DND-41 (cell line): Measurements from ENCODE around the gene THNSL1.

Experiments used
- ATAC-seq: fragments of 200-7000 bp; cut with Tn5 transposase; 3 replicates; pipeline ENCODE4 v1.9.1; 2021; ENCODE audit warnings: low read depth; ENCODE audit not compliant: insufficient read depth
- DNase-seq: peaks from one replicate; pipeline ENCODE4 v3.0.0-alpha.2; 2020
- H2AFZ ChIP-seq: 2 replicates; pipeline ENCODE4 v1.6.0; 2012; ENCODE audit warnings: low read depth, low read length
- H3K27ac ChIP-seq: 2 replicates; pipeline ENCODE4 v1.5.1; 2012; ENCODE audit warnings: low read length, inconsistent platforms
- H3K27me3 ChIP-seq: fragments of 200-600 bp; sonication (generic); 2 replicates; pipeline ENCODE4 v1.6.0; 2012; ENCODE audit warnings: low read length, mild to moderate bottlenecking, inconsistent platforms; ENCODE audit not compliant: insufficient read depth, poor library complexity
- H3K36me3 ChIP-seq: 2 replicates; pipeline ENCODE4 v1.5.1; 2012; ENCODE audit warnings: low read length, inconsistent platforms; ENCODE audit not compliant: insufficient read depth
- H3K4me1 ChIP-seq: 2 replicates; pipeline ENCODE4 v1.5.1; 2012; ENCODE audit warnings: mild to moderate bottlenecking, low read length; ENCODE audit not compliant: insufficient read depth
- H3K4me2 ChIP-seq: 2 replicates; pipeline ENCODE4 v1.6.0; 2012; ENCODE audit warnings: mild to moderate bottlenecking, moderate library complexity, low read length, inconsistent platforms; ENCODE audit not compliant: insufficient read depth
- H3K4me3 ChIP-seq, 2 experiments: fragments of 200-600 bp in 1 of 2; shearing (Covaris generic) in 1 of 2; 2 replicates each; pipeline ENCODE4 v1.5.1; 2012 to 2016; ENCODE audit warnings: inconsistent platforms in 2 of 2, low read length in 2 of 2, mild to moderate bottlenecking in 2 of 2, low read depth in 1 of 2, moderate library complexity in 1 of 2
- H3K79me2 ChIP-seq: 2 replicates; pipeline ENCODE4 v1.6.0; 2012; ENCODE audit warnings: low read length, inconsistent platforms; ENCODE audit not compliant: insufficient read depth
- H3K9ac ChIP-seq: 2 replicates; pipeline ENCODE4 v1.6.0; 2012; ENCODE audit warnings: low read depth, mild to moderate bottlenecking, inconsistent platforms, low read length, moderate library complexity
- H3K9me3 ChIP-seq: 2 replicates; pipeline ENCODE4 v1.5.1; 2012; ENCODE audit warnings: low read length, moderate library complexity, mild to moderate bottlenecking, inconsistent platforms; ENCODE audit not compliant: insufficient read depth, severe bottlenecking
- H4K20me1 ChIP-seq: 2 replicates; pipeline ENCODE4 v1.6.0; 2012; ENCODE audit warnings: low read length; ENCODE audit not compliant: insufficient read depth
- EZH2 ChIP-seq: IDR thresholded peaks from 3 replicates; pipeline ENCODE4 v1.6.1; 2012; ENCODE audit warnings: borderline replicate concordance, low read depth, mild to moderate bottlenecking, moderate library complexity, low read length, inconsistent platforms; ENCODE audit not compliant: severe bottlenecking
- TF ChIP-seq, protein P1 (sequence below): IDR thresholded peaks from 2 replicates; pipeline ENCODE4 v1.5.1; 2012; ENCODE audit warnings: borderline replicate concordance, low read length, moderate library complexity, mild to moderate bottlenecking; ENCODE audit not compliant: poor library complexity, severe bottlenecking; ENCODE audit errors: extremely low read depth

The THNSL1 gene

DNA sequence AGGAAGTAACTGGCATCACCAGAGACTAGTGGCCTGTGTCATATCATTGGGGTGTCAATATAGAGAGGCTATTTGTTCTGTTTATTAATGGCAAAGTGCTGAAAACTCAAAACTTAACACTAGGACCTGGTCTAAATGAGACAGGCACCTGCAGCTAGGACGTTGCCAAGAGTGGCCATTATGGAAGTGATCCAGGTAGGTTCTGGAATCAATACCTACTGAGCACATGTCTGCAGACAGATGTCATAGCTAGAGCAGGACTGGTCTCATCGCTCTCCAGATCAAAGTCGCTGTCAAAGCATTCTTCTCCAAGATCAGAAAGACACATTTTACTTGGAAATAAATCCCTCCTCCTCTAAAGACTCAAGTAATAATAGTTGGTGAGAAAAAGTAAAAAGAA is 40.3 kb downstream of the THNSL1 start:
- no peaks in the 10 kb centered on the region for H3K27me3 ChIP-seq
- H4K20me1 ChIP-seq = no peaks in the 10 kb centered on the region
- TF ChIP-seq EZH2 = no peak
- TF ChIP-seq, protein P1, sequence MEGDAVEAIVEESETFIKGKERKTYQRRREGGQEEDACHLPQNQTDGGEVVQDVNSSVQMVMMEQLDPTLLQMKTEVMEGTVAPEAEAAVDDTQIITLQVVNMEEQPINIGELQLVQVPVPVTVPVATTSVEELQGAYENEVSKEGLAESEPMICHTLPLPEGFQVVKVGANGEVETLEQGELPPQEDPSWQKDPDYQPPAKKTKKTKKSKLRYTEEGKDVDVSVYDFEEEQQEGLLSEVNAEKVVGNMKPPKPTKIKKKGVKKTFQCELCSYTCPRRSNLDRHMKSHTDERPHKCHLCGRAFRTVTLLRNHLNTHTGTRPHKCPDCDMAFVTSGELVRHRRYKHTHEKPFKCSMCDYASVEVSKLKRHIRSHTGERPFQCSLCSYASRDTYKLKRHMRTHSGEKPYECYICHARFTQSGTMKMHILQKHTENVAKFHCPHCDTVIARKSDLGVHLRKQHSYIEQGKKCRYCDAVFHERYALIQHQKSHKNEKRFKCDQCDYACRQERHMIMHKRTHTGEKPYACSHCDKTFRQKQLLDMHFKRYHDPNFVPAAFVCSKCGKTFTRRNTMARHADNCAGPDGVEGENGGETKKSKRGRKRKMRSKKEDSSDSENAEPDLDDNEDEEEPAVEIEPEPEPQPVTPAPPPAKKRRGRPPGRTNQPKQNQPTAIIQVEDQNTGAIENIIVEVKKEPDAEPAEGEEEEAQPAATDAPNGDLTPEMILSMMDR = no peak
- H2AFZ ChIP-seq = no peak overlapping the region
- H3K4me2 ChIP-seq = no peak overlapping the region
- no peaks in the 10 kb centered on the region for H3K79me2 ChIP-seq
- DNase-seq (no peak), ATAC-seq (no peak)
- no peak overlapping the region for H3K9ac ChIP-seq
- no peak overlapping the region for H3K4me3 ChIP-seq
- no peaks in the 10 kb centered on the region for H3K36me3 ChIP-seq
- no peak overlapping the region for H3K27ac ChIP-seq
- no peaks in the 10 kb centered on the region for H3K9me3 ChIP-seq
- no peaks in the 10 kb centered on the region for H3K4me1 ChIP-seq

GRCh38 chr10:25057886-25058285 is 41.5 kb downstream of the THNSL1 start:
- Histone ChIP-seq H3K27ac (no peak overlapping the region), H3K4me1 (no peaks in the 10 kb centered on the region), H3K36me3 (no peaks in the 10 kb centered on the region), H3K9ac (no peak overlapping the region), H3K4me3 (no peak overlapping the region), H3K79me2 (no peaks in the 10 kb centered on the region), H2AFZ (no peak overlapping the region), H3K4me2 (no peak overlapping the region), H3K9me3 (no peaks in the 10 kb centered on the region), H4K20me1 (no peaks in the 10 kb centered on the region), H3K27me3 (no peaks in the 10 kb centered on the region)
- DNase-seq (no peak), ATAC-seq (no peak)
- TF ChIP-seq EZH2 = no peak
- TF ChIP-seq, protein P1 = no peak

DNA sequence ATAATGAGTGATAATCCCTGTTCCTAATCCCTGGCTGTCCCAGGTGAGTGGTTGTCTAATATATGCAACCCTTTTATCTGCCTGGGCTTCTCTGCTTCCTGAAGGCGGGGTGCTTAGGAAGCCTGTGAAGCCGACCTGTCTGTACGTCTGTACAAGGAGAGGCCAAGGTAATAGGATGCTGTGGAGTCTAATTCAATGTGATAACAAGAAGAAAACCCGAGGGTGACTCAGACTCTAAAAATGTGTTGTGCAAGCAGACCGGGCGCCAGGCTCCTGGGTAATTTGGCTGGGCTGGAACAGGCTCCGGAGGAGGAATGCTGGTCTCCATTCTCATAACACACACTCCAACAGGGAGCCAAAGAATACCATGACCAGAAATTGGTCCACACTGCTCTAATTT is 43.6 kb downstream of the THNSL1 start:
- TF ChIP-seq, protein P1 = no peak
- no peak overlapping the region for H3K4me3 ChIP-seq
- no peak overlapping the region for H3K27ac ChIP-seq
- no peaks in the 10 kb centered on the region for H3K27me3 ChIP-seq
- no peaks in the 10 kb centered on the region for H3K36me3 ChIP-seq
- no peak overlapping the region for H3K4me2 ChIP-seq
- no peaks in the 10 kb centered on the region for H3K79me2 ChIP-seq
- H4K20me1 ChIP-seq = no peaks in the 10 kb centered on the region
- H3K9ac ChIP-seq = no peak overlapping the region
- H3K4me1 ChIP-seq = no peaks in the 10 kb centered on the region
- no peak for DNase-seq
- ATAC-seq = no peak
- H2AFZ ChIP-seq = no peak overlapping the region
- H3K9me3 ChIP-seq = no peaks in the 10 kb centered on the region

DNA sequence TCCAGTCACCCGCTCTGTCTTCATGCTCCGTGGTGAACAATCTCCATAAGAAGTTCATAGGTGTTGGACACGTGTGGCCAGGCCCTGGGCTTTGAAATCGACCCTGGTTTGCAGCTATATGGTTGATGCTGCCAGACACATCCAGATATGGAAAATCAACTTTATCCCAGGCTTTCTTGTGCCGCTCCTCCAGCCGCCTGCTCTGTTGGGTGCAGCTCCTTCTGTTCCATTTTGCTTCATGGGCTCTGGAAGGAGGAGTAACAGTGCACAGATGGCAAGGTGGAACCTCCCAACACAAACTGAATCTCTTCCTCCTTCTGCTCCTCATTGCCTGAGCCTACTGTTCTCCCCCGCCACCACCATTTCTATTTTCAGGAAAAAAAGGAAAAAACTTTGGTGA is 44.7 kb downstream of the THNSL1 start:
- Histone ChIP-seq H3K4me3 (no peak overlapping the region), H2AFZ (no peak overlapping the region), H3K9me3 (no peaks in the 10 kb centered on the region), H3K27ac (no peak overlapping the region), H3K36me3 (no peaks in the 10 kb centered on the region), H3K79me2 (no peaks in the 10 kb centered on the region), H3K27me3 (no peaks in the 10 kb centered on the region), H3K4me2 (no peak overlapping the region), H3K9ac (no peak overlapping the region), H3K4me1 (no peaks in the 10 kb centered on the region), H4K20me1 (no peaks in the 10 kb centered on the region)
- TF ChIP-seq, protein P1 = no peak
- TF ChIP-seq EZH2 = no peak
- ATAC-seq = no peak
- DNase-seq = no peak
